GM10248 (cell line): Measurements from ENCODE around the gene ZNF318.

Source experiments
- CTCF ChIA-PET: fragments of 300-600 bp; sonication (Branson Sonifier 250); formaldehyde crosslinking; extraction: SDS; loops from one replicate; lab custom pipeline; 2021; ENCODE audit warnings: antibody characterized with exemption; lab: Yijun Ruan, JAX
- POLR2A ChIA-PET: fragments of 350-650 bp; sonication (Branson Sonifier 250); formaldehyde crosslinking; extraction: SDS; loops from one replicate; lab custom pipeline; 2020; ENCODE audit warnings: antibody characterized with exemption; lab: Yijun Ruan, JAX
- DNase-seq: peaks from one replicate; pipeline ENCODE4 v3.0.0; 2012; ENCODE audit errors: extremely low spot score
- TF ChIP-seq, protein P1 (sequence below): IDR thresholded peaks from 2 replicates; pipeline ENCODE4 v1.5.1; 2012; ENCODE audit warnings: mild to moderate bottlenecking, low read depth; ENCODE audit errors: extremely low read depth, missing control alignments, control extremely low read depth

ZNF318 gene

GRCh38 chr6:43310134-43310533 is 59.3 kb downstream of the ZNF318 start:
- TF ChIP-seq, protein P1, sequence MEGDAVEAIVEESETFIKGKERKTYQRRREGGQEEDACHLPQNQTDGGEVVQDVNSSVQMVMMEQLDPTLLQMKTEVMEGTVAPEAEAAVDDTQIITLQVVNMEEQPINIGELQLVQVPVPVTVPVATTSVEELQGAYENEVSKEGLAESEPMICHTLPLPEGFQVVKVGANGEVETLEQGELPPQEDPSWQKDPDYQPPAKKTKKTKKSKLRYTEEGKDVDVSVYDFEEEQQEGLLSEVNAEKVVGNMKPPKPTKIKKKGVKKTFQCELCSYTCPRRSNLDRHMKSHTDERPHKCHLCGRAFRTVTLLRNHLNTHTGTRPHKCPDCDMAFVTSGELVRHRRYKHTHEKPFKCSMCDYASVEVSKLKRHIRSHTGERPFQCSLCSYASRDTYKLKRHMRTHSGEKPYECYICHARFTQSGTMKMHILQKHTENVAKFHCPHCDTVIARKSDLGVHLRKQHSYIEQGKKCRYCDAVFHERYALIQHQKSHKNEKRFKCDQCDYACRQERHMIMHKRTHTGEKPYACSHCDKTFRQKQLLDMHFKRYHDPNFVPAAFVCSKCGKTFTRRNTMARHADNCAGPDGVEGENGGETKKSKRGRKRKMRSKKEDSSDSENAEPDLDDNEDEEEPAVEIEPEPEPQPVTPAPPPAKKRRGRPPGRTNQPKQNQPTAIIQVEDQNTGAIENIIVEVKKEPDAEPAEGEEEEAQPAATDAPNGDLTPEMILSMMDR: no peak
- DNase-seq: no peak
- CTCF ChIA-PET: interaction anchor here (1.1 to 2.9 kb wide), 2 partner anchors 12 to 27 kb away, joined by 5 to 33 read pairs; no protein-coding TSS in a partner anchor
- POLR2A ChIA-PET: no interaction called here

- no peak for DNase-seq
- ChIA-PET POLR2A (no interaction called here), CTCF (interaction anchor here (0.9 to 4.0 kb wide), 16 partner anchors 9 to 198 kb away, joined by 3 to 33 read pairs (median 5); partner anchors contain the start of genes SLC22A7 and ZNF318)
- TF ChIP-seq, protein P1: no peak
Observed at GRCh38 chr6:43308990-43309477, 60.4 kb downstream of the ZNF318 start.

- peak; percentile 57 for DNase-seq
- POLR2A ChIA-PET: no interaction called here
- CTCF ChIA-PET: interaction anchor here (0.8 to 4.0 kb wide), 19 partner anchors 10 to 199 kb away, joined by 3 to 33 read pairs (median 4); partner anchors contain the start of genes SLC22A7 and ZNF318
- TF ChIP-seq, protein P1: peak; percentile 27
Observed at GRCh38 chr6:43308101-43308989, 61.1 kb downstream of the ZNF318 start, which contains the start of gene CRIP3. CRIP3 (minus strand) TSS chr6:43308826; CDS start chr6:43308792, 34 bp downstream.

DNA sequence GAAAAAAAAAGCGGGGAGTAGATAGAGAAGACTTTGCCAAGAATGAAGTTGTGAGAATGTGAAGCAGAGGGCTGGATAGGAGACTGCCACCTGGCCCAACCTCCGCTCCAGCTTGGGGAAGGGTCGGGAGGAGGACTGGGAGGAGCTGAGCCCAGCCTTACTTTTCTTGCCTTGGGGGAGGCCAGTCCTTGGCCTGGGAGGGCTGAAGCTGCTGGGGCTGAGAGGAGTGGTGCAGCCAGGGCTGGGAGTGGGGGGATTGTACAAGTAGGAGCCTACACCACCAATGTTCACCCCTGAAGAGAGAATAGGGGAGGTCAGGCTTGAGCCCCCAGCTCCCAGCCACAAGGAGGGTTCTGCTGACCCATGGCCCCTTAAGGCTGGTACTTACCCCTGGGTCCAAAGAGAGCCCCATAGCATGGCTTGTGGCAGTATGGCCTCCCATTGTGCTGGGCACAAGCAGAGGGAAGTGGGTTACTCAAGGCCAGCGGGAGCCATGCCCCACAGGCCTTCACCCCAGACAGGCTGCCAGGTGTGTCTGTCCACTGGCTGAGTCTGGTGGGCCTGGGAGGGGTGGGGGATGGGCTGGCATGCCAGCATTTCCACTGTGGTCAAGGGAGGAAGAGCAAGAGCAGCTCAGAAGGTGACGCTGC is 61.9 kb downstream of the ZNF318 start:
- POLR2A ChIA-PET: no interaction called here
- TF ChIP-seq, protein P1: no peak
- no peak for DNase-seq
- CTCF ChIA-PET: interaction anchor here (0.8 to 4.0 kb wide), 16 partner anchors 11 to 200 kb away, joined by 3 to 33 read pairs (median 4); partner anchors contain the start of genes SLC22A7 and ZNF318

DNA sequence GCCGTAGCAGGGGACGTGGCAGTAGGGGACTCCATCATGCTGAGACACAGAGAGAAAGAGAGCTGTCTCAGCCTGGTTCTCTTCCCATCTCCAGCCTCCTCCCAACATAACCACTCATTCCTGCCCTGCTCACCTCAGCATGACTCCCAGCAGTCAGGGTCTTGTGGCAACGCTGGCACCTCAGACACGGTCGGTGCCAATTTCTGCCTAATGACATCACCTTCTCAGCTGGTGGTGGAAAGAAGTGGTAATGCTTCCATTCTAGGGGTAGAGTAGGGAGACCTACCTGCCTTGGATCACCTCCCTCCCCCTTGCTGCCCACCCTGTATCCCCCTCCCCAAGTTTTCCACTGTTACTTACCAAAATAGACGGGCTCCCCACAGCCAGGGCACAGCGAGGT is 63.4 kb downstream of the ZNF318 start:
- DNase-seq: no peak
- POLR2A ChIA-PET: no interaction called here
- CTCF ChIA-PET: interaction anchor here (3.3 to 4.0 kb wide), 2 partner anchors 10 to 23 kb away, joined by 13 to 24 read pairs; partner anchors contain the start of gene SLC22A7
- TF ChIP-seq, protein P1: no peak

DNA sequence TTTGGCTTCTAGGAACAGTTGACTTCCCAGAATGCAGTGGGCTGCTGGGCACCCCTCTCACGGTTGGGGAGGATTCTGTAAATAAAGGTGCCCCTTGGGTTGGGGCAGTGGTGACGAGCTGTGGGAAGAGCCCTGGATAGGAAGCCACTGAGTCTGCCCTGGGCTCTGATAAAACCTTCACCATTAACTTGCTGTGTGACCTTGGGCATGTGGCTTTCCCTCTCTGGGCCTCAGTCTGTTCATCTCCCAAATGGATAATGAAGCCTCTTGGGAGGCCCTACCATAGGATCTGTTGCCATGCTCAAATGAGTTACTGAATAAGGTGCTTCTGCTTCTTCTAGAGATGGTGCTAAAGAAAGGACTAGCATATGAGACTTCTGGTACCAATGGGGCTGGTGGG is 64.6 kb downstream of the ZNF318 start:
- CTCF ChIA-PET: interaction anchor here (1.5 kb wide), 1 partner anchor 16 kb away, joined by 3 read pairs; no protein-coding TSS in a partner anchor
- DNase-seq: no peak
- POLR2A ChIA-PET: no interaction called here
- TF ChIP-seq, protein P1: no peak
